ENCODE data around the gene TWF2. TPM values are rescaled to one million over a fixed set of nuclear protein-coding genes. Genes with fewer than 3 reads are reported as not detected.
A peak's percentile ranks its signal among the peaks of the same experiment; 100 is the strongest.

TWF2 gene
- total RNA-seq, 1 experiment from 2014 or later = 29.3 TPM

- DNase-seq (ENCODE audit: extremely low read depth, low read depth) = no peak
Observed at GRCh38 chr3:52223449-52224408, 15.2 kb downstream of the TWF2 start.

GRCh38 chr3:52222319-52223221 is 16.4 kb downstream of the TWF2 start:
- DNase-seq (ENCODE audit: extremely low read depth, low read depth) = no peak

- no peak for DNase-seq (ENCODE audit: extremely low read depth, low read depth)
Observed at GRCh38 chr3:52221563-52222318, 17.2 kb downstream of the TWF2 start.

GRCh38 chr3:52221141-52221562 is 17.8 kb downstream of the TWF2 start:
- DNase-seq (ENCODE audit: extremely low read depth, low read depth) = no peak

- DNase-seq (ENCODE audit: extremely low read depth, low read depth) = peak; percentile 52
Observed at GRCh38 chr3:52220380-52221026, 18.5 kb downstream of the TWF2 start.

GRCh38 chr3:52218937-52219650 is 19.9 kb downstream of the TWF2 start:
- DNase-seq (ENCODE audit: extremely low read depth, low read depth) = no peak

- no peak for DNase-seq (ENCODE audit: extremely low read depth, low read depth)
Observed at GRCh38 chr3:52218454-52218853, 20.5 kb downstream of the TWF2 start.

- DNase-seq (ENCODE audit: extremely low read depth, low read depth) = no peak
Observed at GRCh38 chr3:52218026-52218425, 20.9 kb downstream of the TWF2 start.

- no peak for DNase-seq (ENCODE audit: extremely low read depth, low read depth)
Observed at GRCh38 chr3:52217409-52217805, 21.6 kb downstream of the TWF2 start.

GRCh38 chr3:52216585-52217408 is 22.2 kb downstream of the TWF2 start:
- DNase-seq (ENCODE audit: extremely low read depth, low read depth) = no peak

- no peak for DNase-seq (ENCODE audit: extremely low read depth, low read depth)
Observed at GRCh38 chr3:52215351-52215750, 23.6 kb downstream of the TWF2 start.

- no peak for DNase-seq (ENCODE audit: extremely low read depth, low read depth)
Observed at GRCh38 chr3:52213901-52214300, 25.1 kb downstream of the TWF2 start.

GRCh38 chr3:52213005-52213404 is 26.0 kb downstream of the TWF2 start:
- no peak for DNase-seq (ENCODE audit: extremely low read depth, low read depth)

- DNase-seq (ENCODE audit: extremely low read depth, low read depth) = no peak
Observed at GRCh38 chr3:52211268-52211891, 27.6 kb downstream of the TWF2 start.

GRCh38 chr3:52210550-52211046 is 28.4 kb downstream of the TWF2 start:
- no peak for DNase-seq (ENCODE audit: extremely low read depth, low read depth)

GRCh38 chr3:52210037-52210436 is 28.9 kb downstream of the TWF2 start:
- no peak for DNase-seq (ENCODE audit: extremely low read depth, low read depth)

- no peak for DNase-seq (ENCODE audit: extremely low read depth, low read depth)
Observed at GRCh38 chr3:52208556-52208955, 30.4 kb downstream of the TWF2 start.
